HG03159 (cell line): ENCODE measurements around the gene DNLZ.

Experiments used
- ATAC-seq: cut with Tn5 transposase; IDR thresholded peaks from one replicate; pipeline ENCODE4 v1.9.1; 2021; ENCODE audit warnings: mild to moderate bottlenecking, moderate library complexity; ENCODE audit not compliant: unreplicated experiment

Gene DNLZ

DNA sequence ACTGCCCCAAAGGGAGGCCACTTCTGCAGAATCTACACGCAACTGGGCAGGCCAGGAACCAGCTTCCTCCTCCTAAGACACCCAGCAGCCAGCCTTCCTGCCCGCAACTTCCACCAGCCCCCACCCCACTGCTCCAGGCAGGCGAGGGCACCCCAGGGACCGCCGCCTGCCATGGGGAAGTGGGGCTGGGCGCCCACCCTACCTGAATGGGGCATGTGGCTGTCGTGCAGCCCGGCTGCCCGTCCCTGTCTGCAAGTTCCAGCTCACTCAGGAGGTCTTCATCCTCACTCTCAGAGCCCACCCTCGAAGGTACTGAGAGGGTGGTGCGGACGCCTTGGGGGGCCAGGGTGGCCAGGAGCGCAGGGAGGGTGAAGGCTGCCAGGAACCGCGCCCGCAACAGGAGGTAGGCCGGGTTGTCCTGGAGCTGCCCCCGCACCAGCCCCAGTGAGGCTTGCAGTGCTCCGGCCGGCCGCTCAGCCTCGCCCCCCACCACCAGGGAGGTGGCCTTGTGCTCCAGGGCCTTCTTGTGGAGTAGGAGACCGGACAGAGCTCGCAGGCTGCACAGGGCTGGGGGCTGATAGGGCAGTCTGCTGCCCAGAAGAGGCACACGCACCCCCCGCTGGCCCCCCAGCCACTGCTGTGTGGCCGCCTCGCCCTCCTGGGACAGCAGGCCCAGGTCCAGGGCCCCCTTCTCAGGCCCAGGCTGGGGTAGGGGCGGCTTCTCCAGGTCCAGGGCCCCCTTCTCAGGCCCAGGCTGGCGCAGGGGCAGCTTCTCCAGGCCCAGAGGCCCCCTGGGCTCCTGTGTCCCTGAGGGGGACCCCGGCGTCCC is 14.0 kb upstream of the DNLZ start:
- no peak for ATAC-seq

- ATAC-seq, result no peak
Observed at GRCh38 chr9:136376457-136376856, 12.9 kb upstream of the DNLZ start.

DNA sequence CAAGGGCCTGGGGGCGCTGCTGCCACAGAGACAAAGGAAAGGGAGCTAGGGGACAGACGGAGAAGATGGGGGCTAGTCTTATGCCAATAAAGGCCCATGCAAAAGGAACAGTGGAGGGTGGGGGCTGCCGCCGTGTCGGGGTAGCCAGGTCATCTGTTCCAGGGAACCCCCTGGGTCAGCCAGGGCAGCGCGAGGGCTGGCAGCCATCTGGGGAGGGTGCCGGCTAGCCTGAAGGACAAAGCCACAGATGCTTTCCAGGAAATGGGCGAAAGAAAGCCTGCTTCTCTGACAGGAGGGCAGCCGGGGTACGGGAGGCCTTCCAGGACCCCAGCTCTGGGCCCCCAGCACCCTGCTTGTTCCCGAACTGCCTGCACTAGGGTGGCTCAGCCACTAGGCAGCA is 11.6 kb upstream of the DNLZ start:
- no peak for ATAC-seq

DNA sequence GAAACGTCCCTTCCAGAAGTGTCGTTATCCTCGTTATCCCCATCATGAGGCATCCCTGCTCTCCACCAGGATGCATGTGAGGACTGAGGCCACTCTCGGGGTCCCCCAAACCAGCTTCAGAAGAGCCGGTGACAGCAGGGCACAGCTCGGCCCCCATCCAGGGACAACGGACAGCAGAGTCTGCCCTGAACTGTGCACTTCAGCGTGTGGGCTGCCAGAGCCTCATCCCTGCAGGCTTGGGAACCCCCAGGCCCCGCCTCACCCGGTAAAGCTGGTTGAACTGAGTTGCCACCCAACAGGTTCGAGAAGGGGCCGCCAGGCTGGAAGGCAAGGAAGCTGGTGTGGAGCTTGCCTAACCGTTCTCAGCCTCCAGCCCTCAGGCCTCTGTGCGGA is 10.6 kb upstream of the DNLZ start:
- no peak for ATAC-seq

GRCh38 chr9:136373300-136374182 is 10.0 kb upstream of the DNLZ start, which contains the start of gene CARD9:
Gene CARD9 (minus strand): TSS chr9:136373669. CDS start chr9:136372078, 1,591 bp downstream.
- no peak for ATAC-seq

DNA sequence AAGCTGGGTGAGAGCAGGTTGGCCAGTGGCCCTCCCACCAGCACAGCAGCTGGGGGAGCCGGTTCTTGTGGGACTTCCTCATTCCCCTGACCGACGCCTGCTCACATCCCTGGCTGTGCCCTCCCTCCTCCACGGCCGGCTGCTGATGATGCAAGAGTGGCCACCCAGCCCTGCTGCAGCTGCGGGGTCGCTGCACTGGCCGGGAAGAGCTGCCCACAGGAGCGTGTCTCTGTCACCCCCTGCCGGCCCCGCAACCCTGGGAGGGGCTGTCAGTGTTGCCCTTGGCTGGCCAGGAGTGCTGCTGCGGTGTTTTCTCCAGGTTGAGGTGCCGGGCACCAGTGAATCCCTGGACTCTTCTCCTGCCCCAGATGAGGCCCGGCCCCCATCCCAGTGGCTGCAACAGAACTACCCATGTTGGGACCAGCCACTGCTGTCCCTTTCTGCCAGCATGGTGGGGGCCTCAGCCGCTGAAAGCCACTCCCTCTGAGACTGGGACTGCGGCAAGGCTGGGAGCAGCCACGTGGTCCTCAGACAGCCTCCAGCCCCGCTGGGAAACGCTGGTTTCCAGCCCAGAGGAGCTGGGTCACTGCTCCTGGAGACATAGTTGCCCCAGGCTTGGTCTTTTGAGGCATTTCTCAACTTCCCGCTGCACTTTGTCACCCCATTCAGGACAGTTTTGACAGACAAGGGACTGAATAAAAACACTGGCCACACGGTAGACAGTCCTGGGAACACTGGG is 9.2 kb upstream of the DNLZ start:
- ATAC-seq, result no peak

DNA sequence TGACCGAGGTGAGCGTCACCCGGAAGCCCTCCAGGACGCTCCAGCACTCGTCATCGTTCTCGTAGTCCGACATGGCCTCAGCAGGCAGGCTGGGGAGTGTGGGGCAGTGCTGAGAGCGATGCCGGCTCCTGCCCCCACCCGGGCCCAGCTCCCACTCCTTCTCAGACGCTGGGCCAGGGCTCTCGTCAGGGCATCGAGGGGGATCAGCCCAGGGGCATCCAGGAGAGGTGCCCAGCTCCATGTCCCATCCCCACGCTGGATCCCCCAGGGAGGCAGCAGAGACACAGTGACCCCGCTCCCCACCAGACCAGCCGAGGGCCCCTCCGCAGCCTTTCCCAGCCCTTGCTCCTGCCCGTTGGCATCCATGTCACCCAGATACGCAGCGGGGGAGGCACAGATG is 8.5 kb upstream of the DNLZ start:
- no peak for ATAC-seq

DNA sequence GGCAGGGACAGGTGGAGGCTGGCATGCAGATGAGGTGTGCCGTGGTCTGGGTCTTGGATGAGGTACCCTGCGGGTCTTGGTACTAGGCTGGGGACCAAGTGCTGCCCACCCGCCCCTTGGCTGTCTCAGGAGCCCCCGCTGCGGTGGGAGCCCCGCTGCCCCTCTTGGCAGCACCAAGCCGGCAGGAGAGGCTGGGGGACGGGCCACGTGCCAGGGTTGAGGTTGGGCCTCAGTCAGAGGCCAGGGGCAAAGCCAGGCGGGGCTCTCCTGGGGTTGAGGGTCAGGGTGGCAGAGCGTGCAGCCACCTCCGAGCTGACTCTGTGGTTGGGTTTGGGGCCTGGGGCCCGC is 8.0 kb upstream of the DNLZ start:
- no peak for ATAC-seq

- no peak for ATAC-seq
Observed at GRCh38 chr9:136370687-136371532, 7.4 kb upstream of the DNLZ start.

GRCh38 chr9:136370037-136370436 is 6.5 kb upstream of the DNLZ start:
- no peak for ATAC-seq

DNA sequence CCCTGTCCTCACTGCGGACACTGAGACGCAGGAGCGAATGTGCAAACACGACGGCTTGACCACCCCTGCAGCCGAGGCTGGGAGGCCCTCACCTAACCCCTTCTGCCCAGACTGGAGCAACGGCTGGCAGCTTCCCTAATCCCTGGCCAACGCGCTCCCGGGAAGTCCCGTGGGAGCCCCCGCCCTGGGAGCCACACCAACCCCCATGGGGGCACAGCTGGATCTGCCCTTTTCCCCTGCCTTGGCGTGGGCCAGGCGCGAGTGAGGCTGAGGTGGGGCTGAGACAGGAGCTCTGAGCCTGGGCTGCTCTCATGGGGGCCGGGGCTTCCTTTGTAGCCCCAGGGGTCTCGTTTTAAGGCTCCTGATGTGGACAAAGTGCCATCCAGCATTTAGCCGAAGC is 4.6 kb upstream of the DNLZ start:
- ATAC-seq, result no peak

DNA sequence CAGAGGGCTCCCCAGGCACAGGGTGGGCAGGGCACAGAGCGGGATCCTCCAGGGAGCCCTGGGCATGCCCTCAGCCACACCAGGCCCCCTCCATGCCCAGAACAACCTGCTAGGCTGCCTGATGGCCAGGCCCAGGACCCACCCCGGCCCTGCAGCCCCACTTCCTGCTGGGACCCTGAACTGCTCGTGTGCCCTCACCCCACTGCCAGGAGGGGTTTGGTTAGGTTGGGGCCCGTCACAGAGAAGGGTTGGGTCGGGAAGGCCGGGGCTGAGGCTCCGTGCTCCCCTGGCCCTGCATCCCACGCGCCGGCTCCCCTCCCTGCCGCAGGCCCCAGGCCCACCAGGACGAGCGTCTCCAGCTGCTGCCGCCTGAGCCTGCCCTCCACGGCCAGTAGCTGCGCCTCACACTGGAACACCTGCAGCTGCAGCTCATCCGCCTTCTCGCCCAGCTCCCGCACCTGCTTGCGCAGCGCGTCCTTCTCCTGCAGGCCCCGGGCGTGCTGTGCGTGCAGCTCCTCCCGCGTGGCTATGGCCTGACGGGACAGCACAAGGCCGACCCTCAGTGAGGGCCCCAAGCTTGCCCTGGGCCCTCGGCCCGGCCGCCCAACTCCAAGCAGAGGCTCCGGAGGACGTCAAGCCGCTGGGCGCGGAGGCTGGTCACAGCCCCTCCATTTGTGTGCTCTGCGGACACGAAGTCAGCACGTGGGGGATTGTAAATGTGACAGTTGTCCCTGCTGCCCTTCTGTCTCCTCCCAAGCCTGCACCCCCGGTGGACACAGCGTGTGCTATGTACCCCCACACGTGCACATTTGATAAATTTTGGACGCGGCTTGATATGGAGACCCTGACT is 4.0 kb upstream of the DNLZ start:
- ATAC-seq, result no peak

DNA sequence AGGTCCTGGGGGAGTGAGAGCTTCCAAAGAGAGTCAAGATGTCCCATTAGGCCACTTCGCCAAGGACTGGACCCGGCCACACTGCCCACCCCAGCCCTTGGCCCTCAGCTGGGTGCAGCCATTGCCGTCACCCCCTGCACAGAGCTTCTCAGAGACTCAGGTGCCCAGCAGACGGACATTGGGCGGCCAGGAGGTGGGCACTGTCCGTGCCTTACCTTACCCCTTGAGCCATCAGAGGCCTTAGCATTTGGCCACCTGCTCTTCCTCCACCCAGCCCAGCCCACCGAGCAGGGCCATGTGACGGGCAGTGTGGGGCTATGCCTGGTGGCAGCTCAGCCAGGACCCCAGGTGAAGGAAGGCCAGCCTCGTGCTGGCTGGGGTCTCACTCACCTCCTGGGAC is 3.3 kb upstream of the DNLZ start:
- no peak for ATAC-seq

- no peak for ATAC-seq
Observed at GRCh38 chr9:136365775-136366222, 2.3 kb upstream of the DNLZ start.

DNA sequence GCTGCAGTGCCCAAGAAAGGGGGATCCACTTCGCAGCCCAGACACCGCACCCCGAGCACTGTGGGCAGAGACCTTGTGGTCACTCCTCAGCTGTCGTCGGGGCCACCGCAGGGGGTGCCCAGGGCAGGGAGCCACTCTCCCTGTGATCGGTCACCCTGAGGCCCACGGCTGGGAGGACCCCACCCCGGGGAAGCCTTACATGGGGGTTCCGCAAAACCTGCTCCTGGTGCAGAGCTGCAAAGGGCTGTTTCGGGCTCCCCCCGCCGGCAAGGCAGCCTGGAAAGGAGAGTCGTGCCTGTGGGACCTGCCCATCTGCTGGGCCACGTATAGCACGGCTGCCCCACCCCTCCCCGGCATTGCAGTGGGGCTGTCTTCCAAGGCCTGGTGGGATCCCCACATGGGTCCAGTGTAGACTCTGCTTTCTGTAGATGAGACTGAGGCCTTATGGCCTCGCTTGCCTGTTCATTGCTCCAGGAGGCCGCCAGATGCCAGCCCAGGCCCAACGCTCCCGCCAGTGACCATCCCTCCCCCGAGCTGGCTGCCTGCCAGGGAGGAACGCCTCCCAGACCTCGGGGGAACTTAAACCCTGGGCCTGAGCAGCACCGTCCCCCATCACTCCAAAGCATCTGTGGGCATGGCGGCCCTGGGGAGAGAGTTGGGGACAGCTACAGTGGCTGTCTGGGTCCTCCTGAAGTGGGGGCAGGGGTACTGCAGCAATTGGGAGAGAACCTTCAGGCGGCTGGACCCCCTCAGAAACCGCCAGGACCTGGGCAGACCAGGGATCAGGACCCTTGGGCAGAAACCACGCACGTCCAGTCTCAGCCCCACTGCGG is 1.6 kb upstream of the DNLZ start:
- ATAC-seq, result no peak

GRCh38 chr9:136363949-136364748 is 605 bp upstream of the DNLZ start:
- no peak for ATAC-seq

DNA sequence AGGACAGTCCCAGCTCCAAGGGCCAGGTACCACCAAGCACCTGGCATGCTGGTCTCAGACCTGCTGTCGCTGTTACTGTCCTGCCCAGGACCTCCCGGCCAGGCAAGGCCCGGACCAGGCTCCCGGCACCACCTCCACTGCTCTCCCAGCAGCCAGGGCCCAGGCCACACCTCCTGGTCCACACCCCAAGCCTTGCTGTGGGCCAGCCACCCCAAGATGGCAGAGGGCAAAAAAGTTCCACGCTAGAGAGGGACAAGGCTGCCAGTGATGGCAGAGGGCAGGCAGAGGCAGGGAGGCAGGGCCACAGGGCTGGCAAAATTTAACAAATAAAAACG is 1.1 kb downstream of the DNLZ start:
- ATAC-seq, result no peak
